Activated CD4-positive, alpha-beta T cell treated with anti-CD3 and anti-CD28 coated beads for 24 hours (primary cell): ENCODE data around the gene CIB4.

Experiments used
- DNase-seq, 2 donors: peaks; one replicate each; pipeline ENCODE4 v3.0.0-alpha.2; 2020; ENCODE audit warnings: low read depth in 2 of 2

CIB4 gene

DNA sequence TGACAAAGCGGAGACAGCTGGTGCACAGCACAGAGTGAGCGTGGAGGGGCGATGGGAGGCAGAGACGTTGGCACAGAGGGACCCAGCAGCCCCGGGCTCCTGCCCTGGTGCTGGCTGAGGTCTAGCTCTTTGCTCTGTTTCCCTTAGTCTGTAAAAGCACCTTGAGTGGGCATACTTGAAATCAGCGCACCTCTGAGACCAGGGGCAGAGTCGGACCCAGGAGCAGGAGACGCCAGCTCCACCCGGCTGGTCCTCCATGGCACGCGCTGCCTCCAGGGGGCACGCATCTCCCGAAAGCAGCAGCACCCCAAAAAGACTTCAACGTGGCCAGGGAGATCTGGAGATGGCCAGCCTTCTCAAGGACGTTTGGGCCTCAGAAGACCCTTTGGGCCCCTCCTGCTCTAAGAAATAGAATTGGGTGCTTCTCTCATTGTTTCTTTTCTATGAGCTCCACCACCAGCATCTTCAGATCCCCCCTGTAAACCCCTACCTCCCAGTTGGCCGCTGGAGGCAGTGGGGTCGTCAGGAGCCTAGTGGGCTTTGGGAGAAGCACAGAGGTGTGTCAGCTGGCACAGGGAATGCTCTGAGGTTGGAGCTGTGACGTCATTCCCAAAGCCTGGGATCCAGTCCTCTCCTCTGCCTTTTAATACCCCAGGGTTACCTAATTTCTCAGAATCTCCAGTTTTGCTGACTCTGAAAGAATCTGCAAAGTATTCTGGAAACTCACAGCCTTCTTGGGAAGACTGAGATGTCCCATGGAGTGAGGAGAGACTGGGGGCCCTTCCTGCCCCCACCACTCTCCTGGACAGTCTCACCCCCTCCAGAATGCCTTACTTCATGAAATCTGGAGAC is 58.9 kb downstream of the CIB4 start:
- DNase-seq: no peak

- DNase-seq: no peak
These were observed 59.7 kb downstream of the CIB4 start for GRCh38 chr2:26581266-26581990.

DNA sequence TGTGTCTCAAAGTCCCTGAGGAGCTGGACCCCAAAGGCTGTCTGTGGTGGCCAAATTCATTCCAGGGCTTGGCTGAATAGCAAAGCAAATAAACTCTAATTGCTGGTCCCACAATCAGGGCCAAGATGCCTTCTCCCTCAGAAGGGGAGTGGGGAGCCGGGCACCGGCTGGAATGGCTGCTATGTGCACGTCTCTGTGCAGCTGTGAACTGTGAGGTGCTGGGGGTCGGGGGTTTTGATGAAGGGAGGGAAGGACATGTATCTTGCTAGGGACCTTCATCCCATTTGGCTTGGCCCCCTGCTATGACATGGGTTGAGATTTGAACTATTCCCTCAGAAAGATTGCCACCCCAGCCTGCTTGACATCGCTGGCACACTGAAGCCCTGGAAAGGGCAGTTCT is 60.4 kb downstream of the CIB4 start:
- no peak for DNase-seq

DNA sequence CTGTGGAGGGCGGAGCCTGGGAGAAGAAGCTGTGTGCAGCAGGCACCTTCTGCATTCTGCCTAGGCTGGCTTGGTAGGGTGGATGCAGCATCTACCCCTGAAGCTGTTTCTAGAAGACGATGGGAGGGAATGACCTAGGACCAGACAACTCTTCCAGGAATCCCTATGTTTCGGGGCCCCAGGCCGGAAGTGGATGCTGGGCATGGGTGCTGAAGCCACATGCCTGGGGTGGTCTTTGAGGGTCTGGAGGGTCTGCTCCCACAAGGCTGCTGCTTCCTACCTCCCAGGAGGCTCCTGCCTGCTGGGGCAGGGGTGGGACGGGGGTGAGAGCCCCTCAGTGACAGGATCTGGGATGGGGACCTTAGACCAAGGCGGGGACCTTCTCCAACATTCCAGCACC is 61.0 kb downstream of the CIB4 start:
- DNase-seq: no peak

DNA sequence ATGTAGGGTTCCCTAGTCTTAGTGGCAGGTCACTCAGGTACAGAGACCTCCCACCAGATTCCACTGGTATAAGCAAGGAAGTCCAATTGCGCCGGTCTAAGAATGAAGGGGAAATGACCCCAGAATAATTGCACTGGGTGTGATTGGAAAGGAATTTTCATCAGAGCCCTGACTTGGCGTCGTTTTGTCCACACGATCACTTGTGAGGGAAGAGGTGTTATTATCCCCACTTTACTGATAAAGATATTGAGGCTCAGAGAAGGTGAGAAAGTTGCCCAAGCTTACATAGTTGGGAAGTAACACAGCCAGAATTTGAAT is 61.5 kb downstream of the CIB4 start:
- DNase-seq: no peak

DNA sequence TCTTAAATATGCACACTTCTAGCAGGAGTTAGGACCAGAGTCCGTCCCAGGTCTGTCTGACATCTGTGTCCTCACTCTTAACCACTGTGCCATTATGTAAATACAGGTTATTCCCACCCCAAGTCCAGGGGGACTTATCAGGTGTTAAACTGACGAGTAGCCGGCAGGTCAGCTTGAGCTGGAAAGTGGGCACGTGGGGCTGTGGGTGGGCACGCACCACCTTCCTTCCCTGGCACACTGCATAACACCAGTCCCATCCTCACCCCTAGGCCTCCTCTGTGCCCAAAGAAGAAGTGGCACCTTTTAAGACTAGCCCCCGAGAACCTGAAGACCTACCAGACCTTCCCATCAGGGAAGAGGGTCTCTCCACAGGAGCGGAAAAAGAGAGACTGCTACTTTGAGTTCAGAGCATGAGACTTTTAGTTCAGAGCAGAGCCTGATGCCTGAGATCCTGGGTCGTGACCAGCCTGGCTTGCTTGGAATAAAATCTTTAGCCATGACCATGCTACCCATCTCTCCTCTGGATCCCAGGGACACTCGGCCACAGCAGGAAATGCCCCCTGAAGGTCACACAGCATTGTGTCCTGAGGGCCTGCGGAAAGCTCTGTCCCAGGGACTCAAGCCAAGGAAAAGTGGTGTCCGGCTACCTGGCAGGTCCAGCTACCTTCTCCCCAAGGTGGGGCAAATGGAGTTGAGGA is 62.0 kb downstream of the CIB4 start:
- DNase-seq: no peak

DNA sequence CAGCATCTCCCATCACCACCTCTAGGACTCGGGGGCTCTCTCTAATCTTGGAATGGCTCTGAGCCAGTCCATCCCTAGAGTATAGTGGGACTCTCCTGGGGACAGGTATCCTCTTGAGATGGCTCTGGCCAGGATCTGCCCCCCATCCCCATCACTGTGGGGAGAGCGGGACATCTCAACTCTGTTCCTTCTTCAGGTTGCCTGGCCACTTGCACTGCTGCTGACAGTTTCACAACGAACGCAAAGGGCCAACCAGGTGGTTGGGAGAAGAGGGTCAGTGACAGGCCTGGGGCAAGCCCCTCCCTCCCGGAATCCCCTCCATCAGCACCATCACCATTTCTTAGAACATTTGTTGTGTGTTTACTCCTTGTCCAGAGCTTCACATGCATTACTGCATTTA is 62.6 kb downstream of the CIB4 start:
- DNase-seq: no peak

DNA sequence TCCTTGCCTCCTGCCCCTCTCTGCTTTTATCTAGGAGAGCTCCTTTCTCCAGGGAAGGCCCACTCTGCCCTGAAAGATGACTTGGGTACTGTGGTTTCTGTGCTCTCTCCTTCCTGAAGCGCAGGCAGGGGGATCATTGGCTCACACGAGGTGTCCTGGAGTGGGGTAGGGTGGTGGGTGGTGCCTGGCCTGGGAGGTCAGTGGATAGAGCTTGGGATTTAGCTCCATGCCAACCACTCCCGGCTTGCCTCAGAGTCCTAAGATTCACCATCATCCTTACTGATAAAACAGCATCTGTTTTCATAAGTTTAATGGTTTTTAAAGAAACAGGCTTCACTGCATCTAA is 63.1 kb downstream of the CIB4 start:
- DNase-seq: no peak

DNA sequence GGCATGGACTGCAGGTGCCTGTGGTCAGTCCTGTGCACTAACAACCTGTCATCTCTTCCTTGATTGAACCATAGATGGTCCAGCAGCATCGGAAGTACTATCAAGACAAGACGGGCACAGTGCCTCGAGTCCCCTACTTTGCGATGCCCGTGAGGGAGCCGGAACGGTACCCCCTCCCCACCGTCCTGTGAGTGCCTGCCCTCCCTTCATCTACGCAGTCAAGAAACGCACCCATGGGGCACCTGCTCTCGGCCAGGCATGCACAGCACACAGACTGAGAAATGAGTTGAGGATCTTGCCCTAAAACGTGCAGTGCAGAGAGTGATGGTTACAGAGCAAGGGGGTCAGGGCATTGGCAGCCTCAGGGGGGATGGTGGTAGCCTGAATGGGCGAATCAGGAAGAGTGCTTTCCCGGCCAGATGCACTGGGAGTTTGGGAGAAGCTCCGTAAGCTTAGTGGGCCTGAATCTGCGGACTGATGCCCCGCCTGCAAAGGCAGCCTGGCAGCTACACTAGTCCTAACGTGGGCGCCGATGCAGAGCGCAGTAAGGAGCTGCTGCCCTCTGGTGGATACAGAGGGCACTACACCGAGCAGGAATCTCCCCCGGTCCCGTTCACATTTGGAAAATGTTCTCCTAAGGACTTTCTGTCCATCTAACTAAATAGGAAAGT is 63.6 kb downstream of the CIB4 start:
- DNase-seq: peak; percentile 52 to 60

DNA sequence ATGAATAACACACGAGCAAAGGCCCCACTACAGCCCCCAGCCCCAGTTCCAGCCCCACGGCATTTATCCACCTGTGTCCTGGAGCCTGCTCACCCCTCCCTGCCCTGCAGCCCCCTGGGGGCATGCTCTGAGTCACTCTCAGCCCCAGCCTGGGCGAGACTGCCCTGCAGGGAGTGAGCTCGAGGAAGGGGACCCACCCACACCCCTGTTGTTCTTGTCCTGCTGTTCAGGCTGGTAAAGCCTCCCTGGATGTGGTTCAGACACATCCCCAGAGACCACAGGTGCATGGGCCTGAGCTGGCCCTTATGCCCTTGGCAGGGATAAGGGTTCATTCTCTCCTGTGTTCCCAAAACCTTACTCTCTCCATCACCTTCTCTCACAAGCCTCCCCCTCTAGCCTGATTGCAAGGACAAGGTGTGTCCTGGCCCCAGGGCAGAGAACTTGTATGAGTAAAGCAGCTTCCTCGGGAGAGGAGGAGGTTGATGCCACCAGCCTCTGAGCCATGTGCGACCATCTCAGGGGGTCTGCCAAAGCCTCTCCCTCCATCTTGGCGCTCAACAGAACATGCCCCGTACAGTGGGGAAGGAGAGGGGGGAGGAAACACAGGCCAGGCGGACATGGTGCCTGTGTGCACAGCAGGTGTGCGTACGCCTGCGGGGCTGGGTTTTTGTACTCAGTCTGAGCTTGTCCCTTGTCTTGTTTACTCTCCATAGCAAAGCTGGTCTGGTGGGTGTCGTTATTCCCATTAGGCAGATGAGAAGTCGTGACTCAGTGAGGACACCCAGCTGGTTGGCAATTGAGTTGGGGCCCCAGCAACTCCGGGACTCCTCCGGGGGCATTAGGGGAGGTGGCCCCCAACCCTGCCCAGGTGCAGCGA is 64.4 kb downstream of the CIB4 start:
- no peak for DNase-seq

DNA sequence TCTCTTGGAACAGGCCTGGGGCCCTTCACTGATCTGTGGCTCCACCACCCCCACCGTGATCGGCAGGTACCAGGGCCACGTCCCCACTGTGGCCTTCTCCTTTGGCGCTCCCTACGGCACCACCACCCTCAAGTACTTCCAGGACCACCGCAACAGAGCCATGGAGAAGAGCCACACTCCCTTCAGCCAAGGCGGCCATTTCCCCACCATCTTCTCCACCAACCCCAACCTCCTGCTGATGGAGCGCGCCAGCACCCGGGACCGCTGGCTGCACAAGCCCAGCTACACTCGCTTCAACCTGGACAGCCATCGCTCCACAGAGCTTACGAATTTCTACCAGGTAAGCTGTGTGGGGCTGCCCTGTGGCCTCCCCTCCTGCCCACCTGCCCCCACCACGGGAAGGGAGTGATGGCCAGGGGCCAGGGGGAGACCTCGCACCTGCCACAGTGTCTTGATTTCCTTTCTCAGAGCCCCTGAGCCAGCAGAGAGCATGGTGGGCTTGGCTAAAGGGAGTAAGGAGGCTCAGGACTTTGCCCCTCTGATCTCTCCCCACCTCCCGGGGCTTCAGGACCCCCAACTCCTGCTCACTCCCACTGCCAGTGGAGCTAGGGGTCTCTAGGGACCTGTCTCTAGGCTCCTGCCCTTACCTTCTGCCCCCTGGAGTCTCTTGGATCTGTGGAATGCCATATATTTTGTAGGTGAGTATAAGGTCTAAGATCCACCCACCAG is 65.2 kb downstream of the CIB4 start:
- DNase-seq: no peak

DNA sequence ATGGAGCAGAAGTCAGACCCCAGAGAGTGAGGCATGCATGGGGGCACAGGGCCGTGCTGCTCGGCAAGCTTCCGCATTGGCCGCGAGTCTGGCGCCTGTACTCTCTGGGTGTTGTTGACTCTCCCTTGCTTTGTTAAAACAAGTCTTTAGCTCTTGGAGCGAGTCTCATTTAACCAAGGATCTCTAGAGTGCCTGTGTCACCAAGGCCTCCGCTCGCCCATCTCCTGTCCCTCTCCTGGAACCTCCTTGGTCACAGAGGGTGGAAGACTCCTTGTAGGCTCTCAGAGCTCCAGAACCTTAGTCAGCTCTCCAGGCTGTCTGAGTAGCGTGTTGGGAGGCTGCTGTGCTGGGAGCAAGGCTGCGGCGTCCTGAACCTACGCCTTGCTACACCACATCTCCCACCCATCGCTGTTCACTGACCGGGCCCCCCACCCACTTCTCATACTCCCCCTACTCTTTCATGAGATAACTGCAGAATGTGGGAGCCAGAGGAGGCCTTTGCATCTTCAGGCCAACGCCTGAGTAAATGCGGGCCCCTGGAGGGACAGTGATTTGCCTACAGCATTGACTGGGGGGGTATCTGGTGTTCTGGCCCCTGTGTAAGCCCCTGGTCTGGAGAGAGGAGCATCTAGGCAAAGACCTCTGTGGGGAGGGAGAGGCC is 66.1 kb downstream of the CIB4 start:
- no peak for DNase-seq

GRCh38 chr2:26574066-26574899 is 66.9 kb downstream of the CIB4 start:
- DNase-seq: no peak

DNA sequence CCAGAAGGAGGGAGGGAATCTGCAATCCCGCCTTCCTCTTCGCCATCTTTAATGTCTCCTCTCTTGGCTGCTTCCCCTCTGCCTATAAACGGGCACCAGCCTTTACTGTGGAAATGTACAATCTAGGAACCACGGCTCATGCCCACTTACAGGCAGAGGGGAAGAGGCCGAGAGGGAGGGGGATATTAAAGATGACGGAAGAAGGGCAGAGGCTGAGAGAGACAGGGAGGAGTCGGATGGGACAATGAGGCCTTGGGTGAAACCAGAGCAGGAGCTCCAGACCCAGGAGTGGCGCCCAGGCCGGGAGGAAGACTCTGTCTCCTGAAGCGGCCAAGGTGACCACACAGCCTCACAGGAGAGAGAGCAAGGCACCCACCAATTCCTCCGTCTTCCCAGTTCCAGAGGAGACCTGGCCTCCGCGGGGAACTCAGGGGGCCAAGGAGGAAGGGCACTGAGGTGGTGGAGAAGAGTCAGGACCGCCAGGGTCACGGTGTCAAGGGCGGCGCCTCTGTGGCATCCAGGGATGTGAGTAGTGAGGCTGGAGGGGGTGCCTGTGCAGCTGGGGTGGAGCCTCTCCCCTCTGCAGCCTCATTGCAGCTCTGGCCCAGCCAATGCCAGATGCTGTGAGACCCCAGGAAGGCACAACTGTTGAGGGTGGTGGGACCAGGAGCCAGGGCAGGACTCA is 67.8 kb downstream of the CIB4 start:
- no peak for DNase-seq

DNA sequence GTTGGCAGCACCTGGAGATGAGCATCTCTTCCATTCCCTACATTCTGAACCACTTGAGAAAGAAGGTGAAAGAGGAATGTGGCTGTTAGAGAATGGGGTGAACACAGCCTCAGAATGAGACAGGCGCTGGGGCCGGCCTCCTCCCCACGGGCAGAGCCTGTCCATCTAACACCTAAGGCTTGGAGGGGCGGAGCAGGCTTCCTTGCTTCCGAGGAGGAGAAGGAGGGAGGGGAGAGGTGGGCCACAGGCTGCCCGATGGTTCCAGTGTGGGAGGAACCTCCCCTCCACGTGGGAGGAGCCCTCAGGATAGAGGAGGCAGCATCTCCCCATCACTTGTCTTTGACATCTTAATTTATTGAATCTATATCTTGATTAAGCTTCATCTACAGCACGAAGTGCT is 68.6 kb downstream of the CIB4 start:
- no peak for DNase-seq

GRCh38 chr2:26571316-26571715 is 69.8 kb downstream of the CIB4 start:
- no peak for DNase-seq

GRCh38 chr2:26570083-26570430 is 71.1 kb downstream of the CIB4 start:
- no peak for DNase-seq

DNA sequence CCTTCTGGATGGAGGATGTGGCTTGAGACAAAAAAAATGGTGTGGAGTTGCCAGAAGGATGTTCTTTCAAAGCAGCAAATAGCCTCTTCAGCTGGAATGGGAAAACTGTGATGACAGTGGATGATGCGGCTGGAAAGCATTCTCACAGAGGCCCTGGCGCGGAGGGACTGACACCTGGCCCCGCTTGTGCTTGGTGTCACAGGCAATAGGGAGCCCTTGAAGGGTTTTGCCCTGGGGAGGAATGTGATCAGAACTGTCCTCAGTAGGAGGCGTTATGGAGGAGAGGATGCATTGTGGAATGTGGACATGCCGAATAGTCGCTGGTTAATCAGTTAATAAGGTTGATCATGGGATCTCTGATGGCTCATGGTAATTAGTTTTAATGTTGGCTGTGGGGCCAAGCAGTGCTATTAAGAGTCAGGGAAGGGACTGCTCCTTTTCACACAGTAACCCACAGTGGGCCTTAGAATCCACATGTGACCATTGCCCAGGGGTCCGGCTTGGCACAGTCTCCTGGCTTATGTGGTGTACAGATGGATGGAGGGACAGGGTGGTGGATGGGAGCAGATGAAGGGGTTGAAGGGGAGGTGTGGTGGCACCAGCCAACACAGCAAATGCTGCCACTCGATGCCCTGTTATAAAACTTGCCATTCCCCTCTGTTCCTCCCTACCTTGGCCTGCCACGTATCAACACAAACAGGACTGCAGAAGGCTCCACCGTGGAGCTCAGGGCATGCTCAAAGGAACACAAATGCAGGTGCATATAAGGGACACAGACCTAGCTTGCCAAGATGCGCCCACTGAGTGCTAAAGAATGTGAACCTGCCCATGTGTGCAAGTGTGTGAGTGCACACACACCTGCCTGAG is 71.7 kb downstream of the CIB4 start:
- DNase-seq: no peak
